ENCODE measurements around the gene KAT7.

KAT7 gene

DNA sequence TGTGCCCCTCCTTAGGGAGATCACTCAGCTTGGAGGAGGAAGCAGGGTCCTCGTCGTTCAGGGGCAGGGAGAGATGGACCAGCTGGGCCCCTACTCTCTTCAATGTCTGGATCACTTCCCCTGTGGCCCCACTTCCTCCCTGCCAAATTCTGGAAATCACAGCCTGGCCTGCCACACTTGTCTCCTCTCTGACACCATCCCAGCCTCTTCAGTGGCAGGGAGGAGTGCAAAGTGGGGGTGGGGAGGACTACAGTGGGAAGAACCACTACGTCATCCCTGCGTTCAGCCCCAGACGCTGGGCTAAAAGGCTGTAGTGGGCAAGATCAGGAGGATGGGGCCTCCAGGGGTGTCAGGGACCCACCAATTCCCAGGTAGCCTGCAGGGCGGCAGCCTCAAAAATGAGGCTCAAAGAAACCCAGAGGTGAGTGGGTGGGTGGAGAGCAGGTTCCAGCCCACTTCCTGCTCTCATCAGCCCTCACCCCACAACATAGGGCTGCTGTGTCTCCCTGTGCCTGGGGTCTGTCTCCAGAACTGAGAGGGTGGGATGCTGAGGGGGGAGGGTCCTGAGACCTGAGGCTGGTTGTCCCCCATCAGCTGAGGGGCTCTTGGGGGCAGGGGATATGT lies 84.4 kb downstream of the KAT7 start:
- DNase-seq (ENCODE audit: low read depth), result no peak

DNA sequence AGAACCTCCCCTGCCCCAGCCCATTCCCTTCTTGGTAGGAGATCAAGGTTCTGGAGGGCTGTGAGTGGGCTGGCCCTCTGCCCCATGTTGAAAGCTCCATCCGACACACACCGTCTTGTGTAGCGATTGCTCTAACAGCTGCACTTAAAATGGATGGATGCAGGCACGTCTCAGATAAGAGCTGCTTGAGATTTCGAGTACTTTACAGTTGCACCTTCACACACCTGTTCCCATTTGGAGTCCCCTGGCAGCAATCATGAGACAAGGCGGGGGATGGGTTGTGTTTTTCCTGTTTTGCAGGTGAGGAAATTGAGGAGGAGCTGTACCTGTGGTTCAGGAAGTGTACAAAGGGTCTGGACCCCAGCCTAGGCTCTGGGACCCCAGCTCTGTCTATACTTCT lies 85.0 kb downstream of the KAT7 start:
- no peak for DNase-seq (ENCODE audit: low read depth)

DNA sequence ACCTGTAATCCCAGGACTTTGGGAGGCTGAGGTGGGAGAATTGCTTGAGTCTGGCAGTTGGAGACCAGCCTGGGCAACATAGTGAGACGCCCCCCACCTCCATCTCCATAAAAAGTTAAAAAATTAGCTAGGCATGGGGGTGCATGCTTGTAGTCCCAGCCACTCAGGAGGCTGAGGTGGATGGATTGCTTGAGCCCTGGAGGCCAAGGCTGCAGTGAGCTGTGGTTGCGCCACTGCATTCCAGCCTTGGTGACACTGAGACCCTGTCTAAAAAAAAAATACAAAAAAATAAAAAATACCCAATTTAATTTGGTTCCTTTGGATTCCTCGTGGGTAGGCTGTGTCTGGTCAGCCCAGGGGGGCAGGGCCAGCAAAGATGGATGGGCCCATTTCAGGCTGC lies 85.4 kb downstream of the KAT7 start:
- DNase-seq (ENCODE audit: low read depth), result no peak

DNA sequence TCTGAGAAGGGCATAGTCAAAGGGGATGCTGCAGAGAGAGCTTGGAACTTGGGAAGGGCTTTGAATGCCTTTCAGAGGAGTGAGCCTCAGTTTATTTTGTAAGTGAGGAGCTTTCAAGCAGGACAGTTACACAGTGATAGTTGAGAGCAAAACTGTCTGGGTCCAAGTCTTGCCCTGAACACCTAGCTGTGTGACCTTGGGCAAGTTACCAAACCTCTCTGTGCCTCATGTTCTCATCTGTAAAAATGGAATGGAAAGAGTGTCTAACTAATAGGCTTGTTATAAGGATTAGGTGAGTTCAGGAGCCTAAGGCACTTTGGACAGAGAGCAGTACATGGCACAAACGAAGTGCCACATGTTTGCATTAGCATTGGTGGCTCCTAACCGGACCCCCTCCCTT lies 86.4 kb downstream of the KAT7 start:
- DNase-seq (ENCODE audit: low read depth), result no peak

DNA sequence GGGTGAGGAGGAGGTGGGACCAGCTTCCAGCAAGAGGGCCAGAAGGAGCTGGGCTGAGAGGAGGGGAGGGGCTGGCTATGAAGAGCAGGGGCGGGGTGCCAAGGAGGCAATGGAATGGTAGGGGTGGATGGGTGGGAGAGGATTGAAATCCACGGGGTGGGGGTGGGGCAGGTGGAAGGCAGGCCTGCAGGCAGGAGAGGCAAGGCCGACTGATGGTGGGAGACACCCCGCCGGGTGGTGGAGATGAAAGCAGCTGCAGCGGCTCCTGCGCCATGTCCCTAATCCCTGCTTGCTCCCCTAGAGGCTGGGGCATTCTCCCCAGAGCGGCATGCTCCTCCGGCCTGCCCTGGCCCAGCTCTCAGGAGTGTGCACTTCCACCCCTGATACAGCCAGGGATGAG lies 87.2 kb downstream of the KAT7 start:
- no peak for DNase-seq (ENCODE audit: low read depth)

DNA sequence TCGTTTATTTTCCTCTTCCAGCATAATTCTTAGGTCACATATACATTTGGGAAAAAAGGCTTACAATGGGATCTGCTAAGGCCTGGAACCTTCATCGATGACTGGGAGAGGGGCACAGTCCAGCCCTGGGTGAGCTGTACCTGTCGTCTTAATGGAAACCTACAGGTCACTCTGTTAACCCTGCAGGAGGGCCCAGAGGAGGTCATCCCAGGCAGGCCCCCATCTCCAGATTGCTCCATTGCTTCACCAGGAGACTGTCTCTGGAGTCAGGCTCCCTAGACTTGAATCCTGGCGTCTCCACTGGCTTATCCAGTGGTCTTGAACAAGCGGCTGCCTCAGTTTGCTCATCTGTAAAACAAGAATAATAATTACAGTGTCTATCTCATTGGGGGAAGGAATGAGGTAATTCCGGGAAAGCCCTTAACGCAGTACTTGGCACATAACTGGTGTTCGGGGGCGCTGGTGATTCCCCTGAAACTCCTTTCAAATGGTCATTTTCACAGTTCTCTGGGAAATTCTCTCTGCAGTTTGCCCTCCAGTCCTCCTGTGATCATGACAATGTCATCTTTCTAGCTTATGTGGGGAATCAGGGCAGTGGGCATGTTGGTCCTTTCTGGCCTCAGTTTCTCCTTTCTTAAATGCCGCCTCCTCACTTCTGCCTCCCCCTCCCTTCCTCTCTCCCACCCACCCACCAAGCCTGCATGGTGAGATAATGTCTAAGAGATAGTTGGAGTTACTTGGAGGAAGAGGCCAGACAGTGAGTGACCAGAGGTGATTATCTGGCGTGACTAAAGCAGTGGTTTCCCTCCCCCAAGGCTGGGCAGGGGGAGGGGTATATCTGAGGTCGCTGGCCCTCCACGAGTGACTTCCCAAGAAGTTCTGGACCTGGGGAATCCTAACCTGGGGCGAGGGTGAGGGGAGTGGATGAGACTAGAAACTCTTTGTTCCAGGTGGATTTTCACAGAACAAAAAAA lies 90.7 kb downstream of the KAT7 start:
- DNase-seq (ENCODE audit: low read depth), result no peak

DNA sequence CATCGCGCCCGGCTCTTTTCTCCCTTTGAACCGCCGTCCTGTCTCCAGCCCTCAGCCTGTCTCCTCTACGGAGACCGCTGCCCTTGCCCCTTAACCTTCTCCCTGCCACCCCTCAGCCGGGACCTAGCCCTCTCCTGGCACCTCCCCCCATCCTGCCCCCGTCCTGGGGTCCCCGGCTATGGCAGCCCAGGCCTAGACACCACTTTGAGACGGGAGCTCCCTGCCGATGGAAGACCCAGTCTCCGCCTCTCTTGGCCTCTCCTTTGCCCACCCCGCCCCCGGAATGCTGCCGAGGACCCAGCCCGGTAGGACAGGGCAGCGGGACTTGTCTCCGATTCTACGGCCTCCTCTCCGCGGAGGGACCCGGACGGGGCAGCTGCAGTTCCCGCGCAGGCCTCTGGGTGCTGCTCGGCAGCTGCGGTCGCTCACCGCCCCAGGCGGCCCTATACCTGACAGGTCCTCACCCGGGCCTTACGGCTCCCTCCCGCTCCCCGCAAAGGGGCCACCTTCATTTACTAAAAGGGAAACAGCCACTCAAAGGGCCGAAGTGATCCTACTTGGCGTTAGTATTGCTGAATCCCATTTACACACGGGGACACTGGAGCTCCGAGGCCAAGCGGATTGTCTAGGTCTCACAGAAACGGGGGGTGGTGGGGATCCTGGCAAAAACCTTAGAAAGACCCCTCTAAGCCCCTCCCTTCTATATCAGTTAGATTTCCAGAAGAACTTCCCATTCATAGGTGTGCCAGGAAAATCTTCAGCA lies 92.0 kb downstream of the KAT7 start:
- peak; percentile 63 for DNase-seq (ENCODE audit: low read depth)

DNA sequence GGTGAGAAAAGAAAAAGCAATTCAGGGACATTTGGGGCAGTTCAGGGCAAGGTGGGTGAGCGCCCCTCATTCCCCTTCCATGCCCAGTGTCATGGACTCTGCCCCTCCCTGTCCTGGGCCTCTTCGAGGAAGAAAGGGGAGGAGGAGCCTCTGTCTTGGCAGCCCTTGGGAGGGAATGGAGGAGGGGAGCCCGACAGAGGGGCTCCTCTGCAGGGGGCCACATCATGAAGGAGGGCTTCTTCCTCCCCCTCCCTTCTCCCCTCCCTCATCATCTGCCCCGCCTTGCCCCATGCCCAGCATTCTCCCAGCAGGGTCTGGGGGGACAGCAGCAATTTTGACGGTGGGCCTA lies 92.5 kb downstream of the KAT7 start:
- no peak for DNase-seq (ENCODE audit: low read depth)

DNA sequence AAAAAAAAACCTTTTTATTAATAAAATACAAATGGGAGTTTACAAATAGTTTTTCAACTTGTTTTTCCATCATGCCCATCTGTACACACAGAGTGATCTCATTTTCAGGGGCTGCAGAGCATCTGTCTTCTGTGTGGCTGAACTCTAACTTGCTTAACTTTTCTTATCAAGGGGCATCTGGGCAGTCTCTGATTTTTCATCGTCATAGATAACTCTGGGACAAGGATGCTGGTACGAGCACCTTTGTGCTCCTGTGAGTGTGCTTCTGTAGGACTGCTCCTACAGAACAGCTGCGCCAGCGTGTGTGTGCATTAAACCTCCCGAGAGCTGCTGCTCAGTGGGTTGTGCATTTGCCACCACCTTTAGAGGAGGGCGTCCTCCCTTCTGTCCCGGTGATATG lies 94.0 kb downstream of the KAT7 start:
- no peak for DNase-seq (ENCODE audit: low read depth)
